ENCODE data around the gene CHRD.
A peak's percentile ranks its signal among the peaks of the same experiment; 100 is the strongest.

Gene CHRD

DNA sequence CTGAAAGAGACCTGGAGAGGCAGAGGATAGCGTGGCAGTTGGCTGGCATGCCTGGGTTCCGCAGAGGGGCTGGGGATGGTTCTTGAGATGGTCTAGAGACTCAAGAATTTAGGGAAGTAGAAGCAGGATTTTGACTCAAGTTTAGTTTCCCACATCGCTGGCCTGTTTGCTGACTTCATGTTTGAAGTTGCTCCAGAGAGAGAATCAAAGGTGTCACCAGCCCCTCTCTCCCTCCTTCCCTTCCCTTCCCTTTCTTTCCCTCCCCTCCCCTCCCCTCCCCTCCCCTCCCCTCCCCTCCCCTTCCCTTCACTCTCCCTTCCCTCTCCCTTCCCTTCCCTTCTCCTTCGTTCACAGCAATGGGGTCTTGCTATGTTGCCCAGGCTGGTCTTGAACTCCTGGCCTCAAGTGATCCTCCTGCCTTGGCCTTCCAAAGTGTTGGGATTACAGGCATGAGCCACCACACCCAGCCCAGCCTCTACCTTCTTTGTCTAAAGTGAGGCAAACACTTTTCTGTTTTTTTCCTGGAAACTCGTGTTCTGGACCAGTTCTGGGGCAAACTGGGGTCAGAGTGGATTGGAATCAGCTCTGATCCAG, 10.2 kb downstream of the CHRD start:
- no peak for DNase-seq (ENCODE audit: low read depth)
- no peak overlapping the region for H3K4me3 ChIP-seq (ENCODE audit: low read length)
- TF ChIP-seq, protein P1, sequence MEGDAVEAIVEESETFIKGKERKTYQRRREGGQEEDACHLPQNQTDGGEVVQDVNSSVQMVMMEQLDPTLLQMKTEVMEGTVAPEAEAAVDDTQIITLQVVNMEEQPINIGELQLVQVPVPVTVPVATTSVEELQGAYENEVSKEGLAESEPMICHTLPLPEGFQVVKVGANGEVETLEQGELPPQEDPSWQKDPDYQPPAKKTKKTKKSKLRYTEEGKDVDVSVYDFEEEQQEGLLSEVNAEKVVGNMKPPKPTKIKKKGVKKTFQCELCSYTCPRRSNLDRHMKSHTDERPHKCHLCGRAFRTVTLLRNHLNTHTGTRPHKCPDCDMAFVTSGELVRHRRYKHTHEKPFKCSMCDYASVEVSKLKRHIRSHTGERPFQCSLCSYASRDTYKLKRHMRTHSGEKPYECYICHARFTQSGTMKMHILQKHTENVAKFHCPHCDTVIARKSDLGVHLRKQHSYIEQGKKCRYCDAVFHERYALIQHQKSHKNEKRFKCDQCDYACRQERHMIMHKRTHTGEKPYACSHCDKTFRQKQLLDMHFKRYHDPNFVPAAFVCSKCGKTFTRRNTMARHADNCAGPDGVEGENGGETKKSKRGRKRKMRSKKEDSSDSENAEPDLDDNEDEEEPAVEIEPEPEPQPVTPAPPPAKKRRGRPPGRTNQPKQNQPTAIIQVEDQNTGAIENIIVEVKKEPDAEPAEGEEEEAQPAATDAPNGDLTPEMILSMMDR (conservative IDR thresholded peaks at IDR 0.05; ENCODE audit: low read length): no peak

DNA sequence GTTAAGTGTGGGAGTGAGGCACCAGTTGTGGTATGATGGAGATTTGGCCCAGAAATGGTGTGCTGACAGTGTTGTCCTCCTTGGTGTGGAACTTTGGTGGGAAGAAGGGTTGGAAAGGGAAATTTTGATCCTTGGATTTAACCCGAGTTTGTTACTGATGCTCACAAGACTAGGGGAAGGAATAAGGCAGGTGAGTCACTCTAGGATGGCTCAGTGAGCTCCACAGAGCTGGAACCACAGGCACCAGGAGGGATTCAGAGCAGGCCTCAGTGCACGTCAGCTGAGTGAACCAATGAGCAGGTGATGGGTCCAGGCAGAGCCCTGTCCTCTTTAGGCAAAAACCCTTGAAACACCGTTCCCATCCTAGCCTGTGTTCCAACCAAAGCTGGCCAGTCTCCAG, 11.4 kb downstream of the CHRD start:
- TF ChIP-seq, protein P1 (conservative IDR thresholded peaks at IDR 0.05; ENCODE audit: low read length): no peak

DNA sequence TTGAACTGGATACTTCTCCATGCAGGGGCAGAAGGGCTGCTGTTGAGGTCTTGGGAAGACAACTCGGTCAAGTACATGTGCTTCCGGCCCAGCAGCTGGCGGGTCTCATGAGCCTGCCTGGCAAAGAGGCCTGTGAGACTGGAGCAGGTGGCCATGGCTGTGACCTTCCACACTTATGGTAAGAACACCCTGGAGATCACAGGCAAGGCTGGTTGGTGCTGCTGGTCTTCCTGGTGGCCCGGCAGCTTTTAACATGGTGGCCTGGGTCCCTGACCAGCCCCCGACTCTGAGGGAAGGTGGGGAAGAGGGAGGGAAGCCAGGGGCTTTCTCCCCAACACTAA, 15.4 kb downstream of the CHRD start:
- TF ChIP-seq, protein P1 (conservative IDR thresholded peaks at IDR 0.05; ENCODE audit: low read length): no peak
- H3K4me3 ChIP-seq (ENCODE audit: low read length): no peak overlapping the region
- DNase-seq (ENCODE audit: low read depth): no peak

More for the DNA sequence above, 11.4 kb downstream of the CHRD start:
- H3K4me3 ChIP-seq (ENCODE audit: low read length): no peak overlapping the region
- DNase-seq (ENCODE audit: low read depth): no peak

DNA sequence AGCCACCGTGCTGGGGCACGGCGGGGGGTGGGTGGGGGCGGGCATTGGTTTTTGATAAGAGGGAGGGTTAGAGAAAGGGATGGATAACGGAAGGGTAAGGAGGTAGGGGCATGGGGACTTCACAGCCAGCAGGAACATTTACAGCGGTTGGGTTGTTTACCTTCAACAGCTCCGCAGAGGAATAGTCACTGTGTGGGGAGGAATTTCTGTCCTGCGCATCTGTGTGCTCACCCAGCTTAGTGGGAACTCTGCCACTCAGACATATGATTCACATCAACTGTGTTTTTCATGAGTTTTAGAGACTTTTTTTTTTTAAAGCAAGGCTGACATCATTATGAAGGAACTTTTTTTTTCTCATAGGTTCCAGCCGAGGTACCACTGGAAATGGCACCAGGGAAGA, 19.6 kb downstream of the CHRD start:
- TF ChIP-seq, protein P1 (conservative IDR thresholded peaks at IDR 0.05; ENCODE audit: low read length): no peak
- H3K4me3 ChIP-seq (ENCODE audit: low read length): no peak overlapping the region
- peak; percentile 93 for DNase-seq (ENCODE audit: low read depth)

DNA sequence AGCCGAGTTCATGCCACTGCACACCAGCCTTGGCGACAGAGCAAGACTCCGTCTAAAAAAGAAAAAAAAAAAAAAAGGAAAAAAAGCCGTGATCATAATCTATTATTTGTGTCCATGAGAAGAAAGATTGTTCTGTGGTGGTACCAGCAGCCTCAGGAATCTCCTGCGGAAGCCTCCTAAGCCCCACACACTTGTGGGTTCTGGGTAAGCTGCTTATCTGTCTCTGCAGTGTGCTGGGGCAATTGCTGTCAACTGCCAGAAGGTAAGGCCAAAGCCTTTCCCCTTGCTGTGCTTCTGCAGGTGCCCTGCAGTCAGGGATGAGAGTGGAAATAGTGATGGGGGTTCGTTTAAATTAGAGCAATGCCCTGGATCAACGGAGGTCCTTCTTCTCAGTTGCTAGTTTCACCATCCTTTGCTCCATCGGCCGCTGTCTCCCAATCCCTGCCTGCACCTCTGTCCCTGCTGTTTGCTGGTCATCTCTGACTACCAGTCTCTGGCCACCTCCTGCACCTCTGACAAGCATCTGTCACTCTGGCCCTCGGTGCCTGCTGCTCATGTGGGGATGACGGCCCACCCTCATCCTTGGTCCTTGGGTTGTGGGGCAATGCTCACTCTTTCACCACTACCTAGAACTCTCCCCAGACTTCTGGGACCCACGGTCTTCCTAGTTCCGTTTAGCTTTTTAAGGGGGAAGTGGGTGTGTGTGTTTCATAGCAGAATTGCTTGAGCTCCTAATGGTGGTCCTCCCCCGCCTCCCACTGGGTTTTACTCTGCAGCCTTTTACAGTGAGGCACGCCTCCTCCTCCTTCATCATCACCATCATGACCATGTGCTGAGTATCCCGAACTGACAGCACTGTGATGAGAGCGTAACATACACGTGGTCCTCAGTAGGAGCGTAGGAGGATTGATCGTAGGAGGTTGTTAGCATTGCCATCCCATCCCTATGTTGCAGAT, 25.5 kb downstream of the CHRD start:
- TF ChIP-seq, protein P1 (conservative IDR thresholded peaks at IDR 0.05; ENCODE audit: low read length): no peak
- no peak overlapping the region for H3K4me3 ChIP-seq (ENCODE audit: low read length)
- DNase-seq (ENCODE audit: low read depth): no peak

DNA sequence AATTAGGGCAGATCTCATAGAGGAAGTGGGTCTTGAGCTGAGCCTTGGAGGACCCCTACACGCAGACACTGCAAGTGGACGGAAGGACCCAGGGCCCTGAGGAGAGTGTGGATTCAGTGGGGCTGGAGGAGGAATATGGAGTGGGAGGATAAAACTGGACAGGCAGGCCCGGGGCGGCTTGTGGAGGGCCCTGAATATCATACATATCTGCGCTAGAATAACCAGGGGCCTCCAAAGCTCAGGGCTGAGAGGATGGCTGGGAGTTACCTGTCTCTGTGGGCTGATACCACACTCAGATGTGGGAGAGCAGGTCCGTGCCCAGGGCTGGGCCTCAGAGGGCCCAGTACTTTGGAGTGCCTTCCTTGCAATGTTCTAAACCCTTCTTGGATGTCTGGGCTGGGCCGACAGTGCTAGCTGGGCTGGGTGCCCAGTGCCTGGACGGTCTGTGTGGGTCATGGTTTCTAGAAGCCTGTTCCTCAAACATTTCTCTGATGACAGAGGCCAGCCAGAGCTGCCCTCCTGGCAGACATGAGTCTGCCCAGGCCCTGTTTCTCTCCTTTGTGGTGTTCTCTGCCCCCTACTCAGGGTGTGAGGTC, 29.6 kb downstream of the CHRD start:
- no peak overlapping the region for H3K4me3 ChIP-seq (ENCODE audit: low read length)
- TF ChIP-seq, protein P1 (conservative IDR thresholded peaks at IDR 0.05; ENCODE audit: low read length): no peak
- DNase-seq (ENCODE audit: low read depth): no peak
